ENCODE data around the gene SRSF12. TPM values are rescaled to one million over a fixed set of nuclear protein-coding genes. Genes with fewer than 3 reads are reported as not detected.
A peak's percentile ranks its signal among the peaks of the same experiment; 100 is the strongest.

Gene SRSF12
- total RNA-seq (2014; rRNA removed; shearing (Covaris generic)) = 0.72 and 2.8 TPM in 2 replicates

GRCh38 chr6:89117211-89118108 is at the start of gene SRSF12:
Gene SRSF12 (minus strand): TSS chr6:89118071. CDS start chr6:89117887, 184 bp downstream.
- Histone ChIP-seq H3K4me1 (replicated peaks) (peaks cover 8% of the 10 kb centered on the region), H3K9me3 (replicated peaks) (no peaks in the 10 kb centered on the region), H3K27me3 (replicated peaks) (peaks cover 16% of the 10 kb centered on the region), H3K4me3 (peak within 1 kb of the TSS; percentile 58), H3K27ac (no peak within 1 kb of the TSS), H3K36me3 (0 out of 2 replicates have a peak, but pooled peaks cover 5% of the 10 kb centered on the region)
- DNase-seq (ENCODE audit: low read depth in 1 of 2, low spot score in 2 of 2) = peak in 1 of 2 experiments; percentile 50

- Histone ChIP-seq H3K27me3 (replicated peaks) (no peaks in the 10 kb centered on the region), H3K9me3 (replicated peaks) (no peaks in the 10 kb centered on the region), H3K36me3 (peaks cover 59% of the 10 kb centered on the region), H3K4me3 (no peak overlapping the region), H3K4me1 (replicated peaks) (no peaks in the 10 kb centered on the region), H3K27ac (no peak overlapping the region)
- DNase-seq (ENCODE audit: low read depth in 1 of 2, low spot score in 2 of 2) = no peak
These were observed 44.1 kb upstream of the SRSF12 start for GRCh38 chr6:89162047-89162371.

- no peaks in the 10 kb centered on the region for H3K27me3 ChIP-seq (replicated peaks)
- no peaks in the 10 kb centered on the region for H3K4me1 ChIP-seq (replicated peaks)
- no peak overlapping the region for H3K27ac ChIP-seq
- DNase-seq (ENCODE audit: low read depth in 1 of 2, low spot score in 2 of 2) = no peak
- H3K4me3 ChIP-seq = no peak overlapping the region
- peaks cover 61% of the 10 kb centered on the region for H3K36me3 ChIP-seq
- H3K9me3 ChIP-seq (replicated peaks) = no peaks in the 10 kb centered on the region
These were observed 43.6 kb upstream of the SRSF12 start for GRCh38 chr6:89161326-89162046.

GRCh38 chr6:89160331-89161092 is 42.6 kb upstream of the SRSF12 start:
- H3K4me1 ChIP-seq (replicated peaks) = no peaks in the 10 kb centered on the region
- no peaks in the 10 kb centered on the region for H3K9me3 ChIP-seq (replicated peaks)
- H3K27me3 ChIP-seq (replicated peaks) = no peaks in the 10 kb centered on the region
- no peak overlapping the region for H3K4me3 ChIP-seq
- H3K36me3 ChIP-seq = peaks cover 71% of the 10 kb centered on the region
- no peak overlapping the region for H3K27ac ChIP-seq
- DNase-seq (ENCODE audit: low read depth in 1 of 2, low spot score in 2 of 2) = no peak

GRCh38 chr6:89154131-89154530 is 36.3 kb upstream of the SRSF12 start:
- no peak for DNase-seq (ENCODE audit: low read depth in 1 of 2, low spot score in 2 of 2)
- H3K9me3 ChIP-seq (replicated peaks) = no peaks in the 10 kb centered on the region
- no peak overlapping the region for H3K4me3 ChIP-seq
- no peaks in the 10 kb centered on the region for H3K4me1 ChIP-seq (replicated peaks)
- H3K36me3 ChIP-seq = peaks cover 62% of the 10 kb centered on the region
- H3K27me3 ChIP-seq (replicated peaks) = no peaks in the 10 kb centered on the region
- no peak overlapping the region for H3K27ac ChIP-seq

- no peaks in the 10 kb centered on the region for H3K27me3 ChIP-seq (replicated peaks)
- H3K36me3 ChIP-seq = peaks cover 43% of the 10 kb centered on the region
- peak; percentile 17 to 57 for DNase-seq (ENCODE audit: low read depth in 1 of 2, low spot score in 2 of 2)
These were observed 30.3 kb upstream of the SRSF12 start for GRCh38 chr6:89148016-89148750.

GRCh38 chr6:89146718-89147700 is 29.1 kb upstream of the SRSF12 start:
- Histone ChIP-seq H3K4me1 (replicated peaks) (peaks cover 24% of the 10 kb centered on the region), H3K9me3 (replicated peaks) (no peaks in the 10 kb centered on the region), H3K4me3 (peak overlapping the region; percentile 77), H3K36me3 (peaks cover 36% of the 10 kb centered on the region), H3K27me3 (replicated peaks) (no peaks in the 10 kb centered on the region), H3K27ac (peak overlapping the region; percentile 94)
- peak; percentile 52 to 86 for DNase-seq (ENCODE audit: low read depth in 1 of 2, low spot score in 2 of 2)

More at GRCh38 chr6:89148016-89148750, 30.3 kb upstream of the SRSF12 start:
- H3K4me3 ChIP-seq = no peak overlapping the region
- peaks cover 24% of the 10 kb centered on the region for H3K4me1 ChIP-seq (replicated peaks)
- no peaks in the 10 kb centered on the region for H3K9me3 ChIP-seq (replicated peaks)
- H3K27ac ChIP-seq = 0 out of 2 replicates have a peak overlapping the region, but pooled peaks have one; percentile 5

GRCh38 chr6:89145956-89146717 is 28.3 kb upstream of the SRSF12 start, which contains the start of gene PM20D2:
Gene PM20D2 (plus strand): TSS chr6:89146055. CDS start chr6:89146145, 90 bp downstream.
- Histone ChIP-seq H3K27me3 (replicated peaks) (no peaks in the 10 kb centered on the region), H3K4me1 (replicated peaks) (peaks cover 24% of the 10 kb centered on the region), H3K4me3 (peak within 1 kb of the TSS; percentile 77), H3K9me3 (replicated peaks) (no peaks in the 10 kb centered on the region), H3K36me3 (peaks cover 27% of the 10 kb centered on the region), H3K27ac (peak within 1 kb of the TSS; percentile 94)
- DNase-seq (ENCODE audit: low read depth in 1 of 2, low spot score in 2 of 2) = peak; percentile 72 to 84

GRCh38 chr6:89145091-89145955 is 27.5 kb upstream of the SRSF12 start:
- peaks cover 27% of the 10 kb centered on the region for H3K36me3 ChIP-seq
- peaks cover 32% of the 10 kb centered on the region for H3K4me1 ChIP-seq (replicated peaks)
- H3K4me3 ChIP-seq = peak overlapping the region; percentile 77
- H3K27me3 ChIP-seq (replicated peaks) = no peaks in the 10 kb centered on the region
- DNase-seq (ENCODE audit: low read depth in 1 of 2, low spot score in 2 of 2) = no peak
- H3K9me3 ChIP-seq (replicated peaks) = no peaks in the 10 kb centered on the region
- peak overlapping the region; percentile 94 for H3K27ac ChIP-seq

GRCh38 chr6:89144354-89144906 is 26.6 kb upstream of the SRSF12 start:
- no peak overlapping the region for H3K4me3 ChIP-seq
- H3K9me3 ChIP-seq (replicated peaks) = no peaks in the 10 kb centered on the region
- DNase-seq (ENCODE audit: low read depth in 1 of 2, low spot score in 2 of 2) = no peak
- peaks cover 41% of the 10 kb centered on the region for H3K4me1 ChIP-seq (replicated peaks)
- H3K27me3 ChIP-seq (replicated peaks) = no peaks in the 10 kb centered on the region
- peaks cover 19% of the 10 kb centered on the region for H3K36me3 ChIP-seq
- no peak overlapping the region for H3K27ac ChIP-seq
